Tibial nerve (tissue), 4 donors: Measurements from ENCODE around the gene RXFP3. TPM values are rescaled to one million over a fixed set of nuclear protein-coding genes. Genes with fewer than 3 reads are reported as not detected.

Source experiments
- DNase-seq, 2 donors: peaks; one replicate each; pipeline ENCODE4 v3.0.0-alpha.2; 2019; ENCODE audit warnings: low spot score in 2 of 2
- H3K27ac ChIP-seq, 4 donors: fragments of 200-600 bp; sonication (generic) in 3 of 4; one replicate each; pipeline ENCODE4 v1.5.1; 2017 to 2019; ENCODE audit warnings: mild to moderate bottlenecking in 1 of 4
- H3K27me3 ChIP-seq, 2 donors: fragments of 200-600 bp; sonication (generic) in 1 of 2; one replicate each; pipeline versions ENCODE4 v1.5.1 to v1.6.0; 2017 to 2019
- H3K36me3 ChIP-seq, 3 donors: fragments of 200-600 bp; sonication (generic); one replicate each; pipeline ENCODE4 v1.5.1; 2018 to 2019
- H3K4me1 ChIP-seq, 4 donors: fragments of 200-600 bp; sonication (generic) in 3 of 4; one replicate each; pipeline ENCODE4 v1.5.1; 2017 to 2019
- H3K4me3 ChIP-seq, 4 donors: fragments of 200-600 bp; sonication (generic) in 3 of 4; one replicate each; pipeline ENCODE4 v1.5.1; 2017 to 2019; ENCODE audit warnings: mild to moderate bottlenecking in 1 of 4, moderate library complexity in 1 of 4
- H3K9me3 ChIP-seq, 4 donors: fragments of 200-600 bp; sonication (generic) in 3 of 4; one replicate each; pipeline ENCODE4 v1.5.1; 2017 to 2019
- CTCF ChIP-seq, 5 experiments: fragments of 200-600 bp in 3 of 5; fragments of 450-650 bp in 2 of 5; sonication (generic) in 3 of 5; IDR thresholded peaks; one replicate each; pipeline ENCODE4 v1.5.1; 2016 to 2019; ENCODE audit warnings: antibody characterized with exemption in 5 of 5, mild to moderate bottlenecking in 3 of 5, moderate library complexity in 2 of 5
- EP300 ChIP-seq, 2 donors: sonication (generic); formaldehyde crosslinking; IDR thresholded peaks; one replicate each; pipeline ENCODE4 v1.6.1; 2017; ENCODE audit warnings: antibody characterized with exemption in 2 of 2, mild to moderate bottlenecking in 1 of 2
- POLR2A ChIP-seq, 2 donors: fragments of 450-650 bp; IDR thresholded peaks; one replicate each; pipeline ENCODE4 v1.6.1; 2017; ENCODE audit warnings: antibody characterized with exemption in 2 of 2, mild to moderate bottlenecking in 2 of 2, moderate library complexity in 2 of 2
- WGBS, 2 donors: methylation state at CpG; one replicate each; pipeline ENCODE4 v1.1.5; 2018; 5-methylcytosine and 5-hydroxymethylcytosine counted together
- total RNA-seq, 4 donors: library from RNA; depleted of rRNA; stranded (reverse); fragments of >200 nt; gene quantifications; one replicate each; pipeline ENCODE4 v1.1.0, GENCODE V29; 2016

Gene RXFP3
- total RNA-seq, 4 donors from 2014 or later = not detected

GRCh38 chr5:33980030-33980429 lies 43.8 kb downstream of the RXFP3 start:
- Histone ChIP-seq H3K27ac (no peak overlapping the region), H3K27me3 (no peaks in the 10 kb centered on the region), H3K4me3 (no peak overlapping the region), H3K9me3 (no peaks in the 10 kb centered on the region), H3K4me1 (peaks cover 0 to 20% (median 0%) of the 10 kb centered on the region in 4 donors), H3K36me3 (no peaks in the 10 kb centered on the region)
- no peak for DNase-seq
- TF ChIP-seq CTCF (IDR thresholded peaks at IDR 0.05) (no peak), POLR2A (IDR thresholded peaks at IDR 0.05) (no peak), EP300 (IDR thresholded peaks at IDR 0.05) (no peak)
- WGBS, 2 donors = 84 to 92% methylated on average over 3 of the region's 3 CpGs

DNA sequence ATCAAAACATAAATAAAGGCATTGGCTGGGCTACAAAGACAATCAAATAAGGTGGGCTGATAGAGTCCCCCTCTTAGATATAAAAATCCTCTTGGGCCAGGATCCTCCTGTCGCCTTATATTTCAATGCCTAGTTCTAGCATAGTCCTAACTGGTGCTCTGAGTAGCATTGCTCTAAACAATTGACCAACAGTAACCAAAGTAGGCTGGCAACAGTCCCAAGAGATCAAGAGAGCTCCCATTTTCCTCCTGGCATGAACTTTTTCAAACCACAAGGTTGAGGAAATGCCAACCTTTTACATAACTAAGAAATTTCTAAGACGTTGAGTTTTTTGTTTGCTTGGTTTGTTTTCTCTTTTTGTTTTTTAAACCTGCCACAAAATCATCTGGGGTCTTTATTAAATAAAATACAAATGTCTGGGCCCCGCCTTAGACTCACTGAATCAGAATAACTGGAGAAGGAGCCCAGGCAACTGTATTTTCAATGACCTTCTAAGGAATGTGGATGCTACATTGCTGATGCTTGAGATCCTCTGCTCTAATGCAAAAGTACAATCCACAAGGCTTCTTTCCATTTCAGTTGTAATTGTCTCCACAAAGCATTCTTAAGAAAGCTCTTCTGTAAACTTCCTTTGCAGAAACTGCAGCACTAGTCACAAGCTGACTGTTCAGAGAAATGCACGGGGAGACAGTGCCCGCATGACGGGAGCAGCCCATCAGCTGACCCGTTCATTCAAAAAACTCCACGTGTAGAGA lies 45.4 kb downstream of the RXFP3 start:
- no peak for TF ChIP-seq POLR2A (IDR thresholded peaks at IDR 0.05)
- TF ChIP-seq CTCF (IDR thresholded peaks at IDR 0.05) = no peak
- no peak for TF ChIP-seq EP300 (IDR thresholded peaks at IDR 0.05)
- peaks cover 0 to 7% (median 0%) of the 10 kb centered on the region in 4 donors for H3K4me1 ChIP-seq
- 58 to 61% methylated on average over 8 of the region's 8 CpGs for WGBS, 2 donors
- no peak overlapping the region for H3K27ac ChIP-seq
- no peaks in the 10 kb centered on the region for H3K9me3 ChIP-seq
- no peak overlapping the region for H3K4me3 ChIP-seq
- H3K36me3 ChIP-seq = peaks cover 0 to 5% (median 0%) of the 10 kb centered on the region in 3 donors
- DNase-seq = no peak
- no peaks in the 10 kb centered on the region for H3K27me3 ChIP-seq

DNA sequence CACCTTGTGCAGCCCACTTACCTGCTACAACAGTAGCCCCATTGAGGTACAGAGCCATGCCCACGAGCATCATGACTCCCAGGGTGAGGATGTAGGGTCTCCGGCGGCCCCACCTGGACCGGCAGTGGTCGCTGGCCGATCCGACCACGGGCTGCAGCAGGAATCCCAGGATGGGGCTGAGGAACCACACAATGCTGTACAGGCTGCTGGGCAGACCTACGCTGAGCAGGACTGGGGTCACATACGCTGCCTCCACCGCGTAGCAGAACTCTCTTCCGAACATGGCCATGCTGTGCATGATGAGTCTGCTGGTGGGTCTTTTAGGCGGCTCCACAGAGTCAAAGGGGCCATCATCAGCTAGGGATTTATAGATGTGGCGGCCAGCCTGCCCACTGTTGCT lies 48.0 kb downstream of the RXFP3 start:
- no peak for DNase-seq
- no peaks in the 10 kb centered on the region for H3K27me3 ChIP-seq
- 89 to 96% methylated on average over 13 to 15 of the region's 15 CpGs for WGBS, 2 donors
- H3K27ac ChIP-seq = no peak overlapping the region
- no peaks in the 10 kb centered on the region for H3K9me3 ChIP-seq
- no peak overlapping the region for H3K4me3 ChIP-seq
- peaks cover 0 to 6% (median 0%) of the 10 kb centered on the region in 4 donors for H3K4me1 ChIP-seq
- H3K36me3 ChIP-seq = peaks cover 0 to 31% (median 0%) of the 10 kb centered on the region in 3 donors
- TF ChIP-seq EP300 (IDR thresholded peaks at IDR 0.05) (no peak), POLR2A (IDR thresholded peaks at IDR 0.05) (no peak), CTCF (IDR thresholded peaks at IDR 0.05) (no peak)

- Histone ChIP-seq H3K27ac (no peak within 1 kb of the TSS), H3K4me1 (peaks cover 0 to 6% (median 0%) of the 10 kb centered on the region in 4 donors), H3K27me3 (no peaks in the 10 kb centered on the region), H3K36me3 (peaks cover 0 to 36% (median 0%) of the 10 kb centered on the region in 3 donors), H3K4me3 (no peak within 1 kb of the TSS), H3K9me3 (no peaks in the 10 kb centered on the region)
- DNase-seq = no peak
- WGBS, 2 donors = 78% methylated on average over 7 of the region's 7 CpGs
- no peak for TF ChIP-seq POLR2A (IDR thresholded peaks at IDR 0.05)
- TF ChIP-seq CTCF (IDR thresholded peaks at IDR 0.05) = no peak
- TF ChIP-seq EP300 (IDR thresholded peaks at IDR 0.05) = no peak
These were observed 48.5 kb downstream of the RXFP3 start, which contains the start of gene SLC45A2 for GRCh38 chr5:33984671-33985124. SLC45A2 (minus strand) TSS chr5:33984693; CDS start chr5:33984583, 110 bp downstream.

GRCh38 chr5:33985447-33985846 lies 49.3 kb downstream of the RXFP3 start:
- Histone ChIP-seq H3K4me3 (no peak overlapping the region), H3K27ac (no peak overlapping the region), H3K36me3 (peaks cover 0 to 36% (median 0%) of the 10 kb centered on the region in 3 donors), H3K4me1 (peaks cover 0 to 6% (median 0%) of the 10 kb centered on the region in 4 donors), H3K27me3 (no peaks in the 10 kb centered on the region), H3K9me3 (no peaks in the 10 kb centered on the region)
- 93 to 96% methylated on average over 6 of the region's 6 CpGs for WGBS, 2 donors
- TF ChIP-seq CTCF (IDR thresholded peaks at IDR 0.05) (no peak), EP300 (IDR thresholded peaks at IDR 0.05) (no peak), POLR2A (IDR thresholded peaks at IDR 0.05) (no peak)
- DNase-seq = no peak
